IMR-90 (cell line): ENCODE measurements around the gene ABR. TPM values are rescaled to one million over a fixed set of nuclear protein-coding genes. Genes with fewer than 3 reads are reported as not detected.

Source experiments
- ATAC-seq: fragments of 200-7000 bp; cut with Tn5 transposase; 2 replicates; pipeline ENCODE4 v1.9.1; 2020; ENCODE audit warnings: low read depth, mild to moderate bottlenecking, moderate library complexity
- BruUV-seq: library from RNA; stranded (reverse); fragments of 400-500 nt; replicated peaks from 2 replicates; lab custom pipeline; 2021; lab: Mats Ljungman, UMichigan
- CTCF ChIA-PET: fragments of 300-600 bp; formaldehyde crosslinking; extraction: SDS; loops from one replicate; lab custom pipeline; 2021; ENCODE audit warnings: antibody characterized with exemption; lab: Yijun Ruan, JAX
- POLR2A ChIA-PET: fragments of 300-600 bp; sonication (Branson Sonifier 250); formaldehyde crosslinking; loops from one replicate; lab custom pipeline; 2022; ENCODE audit warnings: antibody characterized with exemption; ENCODE audit not compliant: unreplicated experiment; lab: Charles Lee
- DNase-seq: peaks from one replicate; pipeline ENCODE4 v3.0.0; 2013
- H2AFZ ChIP-seq: replicated peaks from 2 replicates; pipeline ENCODE3; 2013; ENCODE audit warnings: low read length, mild to moderate bottlenecking; ENCODE audit not compliant: poor library complexity
- H2AK5ac ChIP-seq: 2 replicates; pipeline ENCODE4 v1.6.1; 2013; ENCODE audit warnings: low read depth, low read length, inconsistent platforms
- H2AK9ac ChIP-seq: replicated peaks from 2 replicates; pipeline ENCODE3; 2013; ENCODE audit warnings: mild to moderate bottlenecking, low read depth, low read length, moderate library complexity; ENCODE audit not compliant: poor library complexity
- H2BK120ac ChIP-seq: 2 replicates; pipeline ENCODE4 v1.6.1; 2013; ENCODE audit warnings: low read depth, low read length, inconsistent platforms
- H2BK15ac ChIP-seq: 3 replicates; pipeline ENCODE4 v1.6.1; 2013; ENCODE audit warnings: low read depth, low read length, inconsistent platforms
- H2BK20ac ChIP-seq: 2 replicates; pipeline ENCODE4 v1.6.1; 2013; ENCODE audit warnings: low read depth, mild to moderate bottlenecking, inconsistent platforms, low read length, moderate library complexity
- H2BK5ac ChIP-seq: 2 replicates; pipeline ENCODE4 v1.6.1; 2013; ENCODE audit warnings: mild to moderate bottlenecking, low read depth, low read length, inconsistent platforms; ENCODE audit not compliant: poor library complexity, severe bottlenecking
- H3K14ac ChIP-seq: replicated peaks from 2 replicates; pipeline ENCODE4 v1.6.1; 2013; ENCODE audit warnings: low read depth, low read length, inconsistent platforms
- H3K18ac ChIP-seq: 2 replicates; pipeline ENCODE4 v1.6.1; 2013; ENCODE audit warnings: low read depth, low read length, control low read depth
- H3K23ac ChIP-seq: 2 replicates; pipeline ENCODE4 v1.6.1; 2013; ENCODE audit warnings: low read depth, low read length, inconsistent platforms
- H3K27ac ChIP-seq: 2 replicates; pipeline ENCODE4 v1.5.1; 2013; ENCODE audit warnings: mild to moderate bottlenecking, control low read depth, low read length; ENCODE audit not compliant: insufficient read depth
- H3K27me3 ChIP-seq: 2 replicates; pipeline ENCODE4 v1.6.1; 2013; ENCODE audit warnings: low read length; ENCODE audit not compliant: control insufficient read depth, insufficient read depth
- H3K36me3 ChIP-seq: 2 replicates; pipeline ENCODE4 v1.6.1; 2013; ENCODE audit warnings: low read length, mixed read lengths; ENCODE audit not compliant: control insufficient read depth, insufficient read depth
- H3K4ac ChIP-seq: 2 replicates; pipeline ENCODE4 v1.6.1; 2013; ENCODE audit warnings: low read depth, low read length, inconsistent platforms
- H3K4me1 ChIP-seq: 2 replicates; pipeline ENCODE4 v1.6.1; 2013; ENCODE audit warnings: low read length, mixed read lengths; ENCODE audit not compliant: control insufficient read depth, insufficient read depth
- H3K4me2 ChIP-seq: 2 replicates; pipeline ENCODE4 v1.6.1; 2013; ENCODE audit warnings: low read depth, mild to moderate bottlenecking, control low read depth, low read length, moderate library complexity
- H3K4me3 ChIP-seq: 2 replicates; pipeline ENCODE4 v1.5.1; 2013; ENCODE audit warnings: low read depth, mild to moderate bottlenecking, control low read depth, low read length, moderate library complexity; ENCODE audit not compliant: insufficient read depth
- H3K56ac ChIP-seq: 2 replicates; pipeline ENCODE4 v1.6.1; 2013; ENCODE audit warnings: low read length, inconsistent platforms; ENCODE audit not compliant: insufficient read depth; ENCODE audit errors: extremely low read depth
- H3K79me1 ChIP-seq, 2 experiments: 2 replicates each; pipeline ENCODE4 v1.6.1; 2013; ENCODE audit warnings: low read length in 2 of 2, inconsistent platforms in 1 of 2, low read depth in 1 of 2
- H3K9ac ChIP-seq: 2 replicates; pipeline ENCODE4 v1.6.1; 2013; ENCODE audit warnings: low read depth, low read length, control low read depth
- H3K9me1 ChIP-seq: 2 replicates; pipeline ENCODE4 v1.6.1; 2013; ENCODE audit warnings: low read length, inconsistent platforms; ENCODE audit not compliant: insufficient read depth
- H3K9me3 ChIP-seq: 2 replicates; pipeline ENCODE4 v1.6.1; 2013; ENCODE audit warnings: low read length; ENCODE audit not compliant: control insufficient read depth, insufficient read depth
- H4K20me1 ChIP-seq: 2 replicates; pipeline ENCODE4 v1.6.1; 2013; ENCODE audit warnings: low read length, inconsistent platforms; ENCODE audit not compliant: insufficient read depth
- H4K5ac ChIP-seq: 2 replicates; pipeline ENCODE4 v1.6.1; 2013; ENCODE audit warnings: mild to moderate bottlenecking, low read depth, low read length, control low read depth
- H4K8ac ChIP-seq, 2 experiments: 2 replicates each; pipeline ENCODE4 v1.6.1; 2013; ENCODE audit warnings: low read depth in 2 of 2, low read length in 2 of 2, control low read depth in 1 of 2, inconsistent platforms in 1 of 2
- H4K91ac ChIP-seq: 2 replicates; pipeline ENCODE4 v1.6.1; 2013; ENCODE audit warnings: low read depth, low read length, inconsistent platforms; ENCODE audit not compliant: insufficient read depth
- BHLHE40 ChIP-seq: fragments of 150-350 bp; IDR thresholded peaks from 2 replicates; pipeline ENCODE4 v1.6.1; 2016; ENCODE audit warnings: mild to moderate bottlenecking, low read depth, low read length
- CEBPB ChIP-seq: IDR thresholded peaks from 2 replicates; pipeline ENCODE4 v1.6.1; 2012; ENCODE audit warnings: low read depth, low read length, improper control_type of control experiment
- CHD1 ChIP-seq: IDR thresholded peaks from 2 replicates; pipeline ENCODE4 v1.6.1; 2012; ENCODE audit warnings: low read depth, low read length, improper control_type of control experiment
- CTCF ChIP-seq: conservative IDR thresholded peaks from 2 replicates; pipeline ENCODE4 v1.5.1; 2012; ENCODE audit warnings: mild to moderate bottlenecking, low read depth, low read length, improper control_type of control experiment
- FOS ChIP-seq: fragments of 150-350 bp; IDR thresholded peaks from 2 replicates; pipeline ENCODE4 v1.6.1; 2016; ENCODE audit warnings: low read depth, low read length
- MAFK ChIP-seq: IDR thresholded peaks from 2 replicates; pipeline ENCODE4 v1.6.1; 2012; ENCODE audit warnings: low read depth, low read length, improper control_type of control experiment
- MAZ ChIP-seq: IDR thresholded peaks from 2 replicates; pipeline ENCODE4 v1.6.1; 2012; ENCODE audit warnings: low read depth, mild to moderate bottlenecking, low read length, improper control_type of control experiment, moderate library complexity, borderline replicate concordance
- MXI1 ChIP-seq: IDR thresholded peaks from 2 replicates; pipeline ENCODE4 v1.6.1; 2012; ENCODE audit warnings: low read depth, mild to moderate bottlenecking, low read length, moderate library complexity, borderline replicate concordance
- NFE2L2 ChIP-seq: fragments of 150-350 bp; IDR thresholded peaks from 2 replicates; pipeline ENCODE4 v1.6.1; 2016; ENCODE audit warnings: low read depth, mild to moderate bottlenecking, low read length
- POLR2A ChIP-seq: IDR thresholded peaks from 2 replicates; pipeline ENCODE4 v1.6.1; 2012; ENCODE audit warnings: mild to moderate bottlenecking, low read depth, low read length
- RAD21 ChIP-seq: IDR thresholded peaks from 2 replicates; pipeline ENCODE4 v1.6.1; 2012; ENCODE audit warnings: low read length, improper control_type of control experiment
- RCOR1 ChIP-seq: IDR thresholded peaks from 2 replicates; pipeline ENCODE4 v1.6.1; 2012; ENCODE audit warnings: mild to moderate bottlenecking, low read length, improper control_type of control experiment; ENCODE audit not compliant: insufficient replicate concordance
- RFX5 ChIP-seq: IDR thresholded peaks from 2 replicates; pipeline ENCODE4 v1.8.0; 2012; ENCODE audit warnings: low read depth, mild to moderate bottlenecking, low read length, moderate library complexity
- SMC3 ChIP-seq: fragments of 150-350 bp; IDR thresholded peaks from 2 replicates; pipeline ENCODE4 v1.6.1; 2016; ENCODE audit warnings: low read depth, mild to moderate bottlenecking, antibody characterized with exemption, low read length, moderate library complexity
- WGBS, 2 experiments: methylation state at CpG; one replicate each; pipeline versions ENCODE4 v1.1.5 to v1.1.7; 2013; ENCODE audit warnings: missing lambda C conversion rate in 2 of 2; ENCODE audit not compliant: insufficient read length in 1 of 2; ENCODE audit errors: extremely low coverage in 2 of 2; 5-methylcytosine and 5-hydroxymethylcytosine counted together
- dilution Hi-C: fragments of 300-500 bp; cut with HindIII; formaldehyde crosslinking; loops from one replicate; pipeline ENCODE4 v1.14.3; 2018; ENCODE audit warnings: low sequenced_read_pairs; ENCODE audit not compliant: unreplicated experiment
- in situ Hi-C: fragments of 300-500 bp; cut with MboI; formaldehyde crosslinking; loops from 3 replicates; pipeline ENCODE4 v1.14.3; 2019; ENCODE audit warnings: low sequenced_read_pairs, inconsistent platforms, mixed read lengths
- intact Hi-C: fragments of 100-400 bp; cut with micrococcal nuclease; formaldehyde crosslinking; loops from 2 replicates; pipeline ENCODE4 v1.10.0; 2022
- polyA plus RNA-seq, 3 experiments: library from polyadenylated mRNA; depleted of rRNA; stranded (reverse); fragments of >200 nt; gene quantifications; 2 replicates each; pipeline ENCODE4 v1.2.3, GENCODE V29; 2012; ENCODE audit warnings: low replicate concordance in 1 of 3
- total RNA-seq: library from RNA; depleted of rRNA; stranded (reverse); fragments of >200 nt; gene quantifications from 2 replicates; pipeline ENCODE4 v1.2.3, GENCODE V29; 2012
- TF ChIP-seq, protein P1 (sequence below): fragments of 150-350 bp; IDR thresholded peaks from 2 replicates; pipeline ENCODE4 v1.6.1; 2017; ENCODE audit warnings: mild to moderate bottlenecking, antibody characterized with exemption, low read length, low read depth
- TF ChIP-seq, protein P2 (sequence below): fragments of 150-350 bp; IDR thresholded peaks from 2 replicates; pipeline ENCODE4 v1.6.1; 2016; ENCODE audit warnings: low read depth, mild to moderate bottlenecking, low read length, moderate library complexity, borderline replicate concordance

The ABR gene
- total and polyA plus RNA-seq, 2 of the 4 experiments (the other 2 are of a cell fraction), result 28.3 to 79.7 TPM

GRCh38 chr17:1137465-1137894 is 42.3 kb downstream of the ABR start:
- Histone ChIP-seq H3K23ac (no peak overlapping the region), H3K18ac (no peak overlapping the region), H3K36me3 (no peaks in the 10 kb centered on the region), H4K8ac (no peak overlapping the region), H3K9me1 (peaks cover 9% of the 10 kb centered on the region), H2AK9ac (no peak overlapping the region), H2AK5ac (no peak overlapping the region), H2BK15ac (no peak overlapping the region), H4K20me1 (peaks cover 46% of the 10 kb centered on the region), H3K4me3 (no peak overlapping the region), H3K79me1 (peaks cover 0 to 19% of the 10 kb centered on the region in 2 experiments; a peak in 2 of 4 replicates), H4K5ac (no peak overlapping the region), H3K4me2 (no peak overlapping the region), H3K4me1 (peaks cover 5% of the 10 kb centered on the region), H4K91ac (no peak overlapping the region), H3K9me3 (no peaks in the 10 kb centered on the region), H2BK20ac (no peak overlapping the region), H3K4ac (no peak overlapping the region), H2BK120ac (no peak overlapping the region), H2AFZ (no peak overlapping the region), H3K27me3 (0 out of 2 replicates have a peak, but pooled peaks cover 2% of the 10 kb centered on the region), H3K9ac (no peak overlapping the region), H3K27ac (no peak overlapping the region), H3K14ac (no peak overlapping the region), H3K56ac (no peak overlapping the region), H2BK5ac (no peak overlapping the region)
- 100% methylated on average over 4 of the region's 18 CpGs; no CpG with 5 or more reads in 1 of the 2 experiments for WGBS, 2 experiments
- intact Hi-C loops (loop anchor here (5.0 kb wide), 1 partner anchor 50 kb away; no protein-coding TSS in a partner anchor), dilution Hi-C loops (no loop called here), in situ Hi-C loops (no loop called here)
- TF ChIP-seq MAFK (no peak), BHLHE40 (no peak), RFX5 (no peak), MXI1 (no peak), CEBPB (no peak), POLR2A (no peak), CHD1 (no peak), RAD21 (no peak), MAZ (no peak), RCOR1 (no peak), FOS (no peak), CTCF (no peak), NFE2L2 (no peak), SMC3 (no peak)
- TF ChIP-seq, protein P1, sequence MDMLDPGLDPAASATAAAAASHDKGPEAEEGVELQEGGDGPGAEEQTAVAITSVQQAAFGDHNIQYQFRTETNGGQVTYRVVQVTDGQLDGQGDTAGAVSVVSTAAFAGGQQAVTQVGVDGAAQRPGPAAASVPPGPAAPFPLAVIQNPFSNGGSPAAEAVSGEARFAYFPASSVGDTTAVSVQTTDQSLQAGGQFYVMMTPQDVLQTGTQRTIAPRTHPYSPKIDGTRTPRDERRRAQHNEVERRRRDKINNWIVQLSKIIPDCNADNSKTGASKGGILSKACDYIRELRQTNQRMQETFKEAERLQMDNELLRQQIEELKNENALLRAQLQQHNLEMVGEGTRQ, result no peak
- TF ChIP-seq, protein P2, sequence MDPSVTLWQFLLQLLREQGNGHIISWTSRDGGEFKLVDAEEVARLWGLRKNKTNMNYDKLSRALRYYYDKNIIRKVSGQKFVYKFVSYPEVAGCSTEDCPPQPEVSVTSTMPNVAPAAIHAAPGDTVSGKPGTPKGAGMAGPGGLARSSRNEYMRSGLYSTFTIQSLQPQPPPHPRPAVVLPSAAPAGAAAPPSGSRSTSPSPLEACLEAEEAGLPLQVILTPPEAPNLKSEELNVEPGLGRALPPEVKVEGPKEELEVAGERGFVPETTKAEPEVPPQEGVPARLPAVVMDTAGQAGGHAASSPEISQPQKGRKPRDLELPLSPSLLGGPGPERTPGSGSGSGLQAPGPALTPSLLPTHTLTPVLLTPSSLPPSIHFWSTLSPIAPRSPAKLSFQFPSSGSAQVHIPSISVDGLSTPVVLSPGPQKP, result no peak
- POLR2A ChIA-PET, result no interaction called here
- CTCF ChIA-PET, result interaction anchor here (1.3 kb wide), 1 partner anchor 15 kb away, joined by 4 read pairs; no protein-coding TSS in a partner anchor
- ATAC-seq, result no peak
- no TSS peak for BruUV-seq
- no peak for DNase-seq
